Progenitor cell of endocrine pancreas (in vitro differentiated cells): ENCODE data around the gene AMN. TPM values are rescaled to one million over a fixed set of nuclear protein-coding genes. Genes with fewer than 3 reads are reported as not detected.

Experiments used
- DNase-seq: peaks from one replicate; pipeline ENCODE4 v3.0.0; 2021; ENCODE audit warnings: low spot score; ENCODE audit not compliant: unreplicated experiment
- H3K27ac Mint-ChIP-seq: 2 replicates; pipeline ENCODE4 v1.8.0; 2021; ENCODE audit warnings: mild to moderate bottlenecking, moderate library complexity, mixed read lengths
- H3K27me3 Mint-ChIP-seq: 2 replicates; pipeline ENCODE4 v1.8.0; 2021; ENCODE audit warnings: mixed read lengths
- H3K36me3 Mint-ChIP-seq: 2 replicates; pipeline ENCODE4 v1.8.0; 2022; ENCODE audit warnings: mixed read lengths; ENCODE audit not compliant: insufficient read depth
- H3K4me1 Mint-ChIP-seq: 2 replicates; pipeline ENCODE4 v1.8.0; 2021; ENCODE audit warnings: low read depth, mixed read lengths
- H3K4me3 Mint-ChIP-seq: 2 replicates; pipeline ENCODE4 v1.8.0; 2021; ENCODE audit warnings: low read depth, mild to moderate bottlenecking, moderate library complexity, mixed read lengths
- H3K9me3 Mint-ChIP-seq: 2 replicates; pipeline ENCODE4 v1.8.0; 2021; ENCODE audit warnings: low read depth, mixed read lengths
- CTCF ChIP-seq: fragments of 200-600 bp; sonication (generic); IDR thresholded peaks from one replicate; pipeline ENCODE4 v1.5.0; 2021; ENCODE audit warnings: antibody characterized with exemption, mild to moderate bottlenecking; ENCODE audit not compliant: unreplicated experiment
- total RNA-seq: library from RNA; stranded (reverse); gene quantifications from 2 replicates; pipeline ENCODE4 v1.2.1, GENCODE V29; 2021

Gene AMN
- total RNA-seq, 1 donor from 2014 or later: 2.5 TPM

- no peak for TF ChIP-seq CTCF
- H3K27ac Mint-ChIP-seq: no peak overlapping the region
- no peak for DNase-seq
- no peaks in the 10 kb centered on the region for H3K27me3 Mint-ChIP-seq
- no peaks in the 10 kb centered on the region for H3K9me3 Mint-ChIP-seq
- H3K4me3 Mint-ChIP-seq: no peak overlapping the region
- peaks cover 40% of the 10 kb centered on the region for H3K36me3 Mint-ChIP-seq
- no peaks in the 10 kb centered on the region for H3K4me1 Mint-ChIP-seq
These were observed 41.8 kb downstream of the AMN start for GRCh38 chr14:102964152-102964730.

GRCh38 chr14:102965282-102965681 is 42.8 kb downstream of the AMN start:
- Mint-ChIP-seq H3K4me3 (no peak overlapping the region), H3K27ac (no peak overlapping the region), H3K4me1 (no peaks in the 10 kb centered on the region), H3K27me3 (no peaks in the 10 kb centered on the region), H3K36me3 (peaks cover 37% of the 10 kb centered on the region), H3K9me3 (no peaks in the 10 kb centered on the region)
- no peak for DNase-seq
- TF ChIP-seq CTCF: no peak

- TF ChIP-seq CTCF: no peak
- no peaks in the 10 kb centered on the region for H3K27me3 Mint-ChIP-seq
- H3K4me3 Mint-ChIP-seq: no peak overlapping the region
- peaks cover 35% of the 10 kb centered on the region for H3K36me3 Mint-ChIP-seq
- H3K4me1 Mint-ChIP-seq: no peaks in the 10 kb centered on the region
- no peak for DNase-seq
- H3K9me3 Mint-ChIP-seq: no peaks in the 10 kb centered on the region
- H3K27ac Mint-ChIP-seq: no peak overlapping the region
These were observed 43.6 kb downstream of the AMN start for GRCh38 chr14:102965971-102966655.

- Mint-ChIP-seq H3K4me3 (no peak overlapping the region), H3K36me3 (peaks cover 38% of the 10 kb centered on the region), H3K9me3 (no peaks in the 10 kb centered on the region), H3K27me3 (no peaks in the 10 kb centered on the region), H3K27ac (no peak overlapping the region), H3K4me1 (no peaks in the 10 kb centered on the region)
- DNase-seq: no peak
- no peak for TF ChIP-seq CTCF
These were observed 44.4 kb downstream of the AMN start for GRCh38 chr14:102966681-102967505.

- Mint-ChIP-seq H3K4me3 (no peak overlapping the region), H3K9me3 (no peaks in the 10 kb centered on the region), H3K36me3 (peaks cover 33% of the 10 kb centered on the region), H3K27ac (no peak overlapping the region), H3K4me1 (no peaks in the 10 kb centered on the region), H3K27me3 (no peaks in the 10 kb centered on the region)
- DNase-seq: no peak
- TF ChIP-seq CTCF: no peak
These were observed 45.0 kb downstream of the AMN start for GRCh38 chr14:102967506-102967795.
